ENCODE data around the gene TGM1.

TGM1 gene

GRCh38 chr14:24255438-24255837 is 7.5 kb downstream of the TGM1 start:
- Histone ChIP-seq H3K4me3 (ENCODE audit: low read length, poor library complexity, severe bottlenecking) (no peak overlapping the region), H4K20me1 (ENCODE audit: insufficient read depth, low read length, poor library complexity, severe bottlenecking) (no peaks in the 10 kb centered on the region), H3K4me2 (ENCODE audit: low read depth, low read length, poor library complexity, severe bottlenecking) (no peak overlapping the region), H3K27me3 (ENCODE audit: insufficient read depth, low read length, poor library complexity, severe bottlenecking) (no peaks in the 10 kb centered on the region), H3K9me3 (ENCODE audit: insufficient read depth, low read depth, low read length) (no peaks in the 10 kb centered on the region), H3F3A (ENCODE audit: low read depth) (no peaks in the 10 kb centered on the region), H3K9me2 (replicated peaks; ENCODE audit: low read depth, low read length) (no peaks in the 10 kb centered on the region), H3K4me1 (ENCODE audit: insufficient read depth, low read length, poor library complexity, severe bottlenecking) (no peaks in the 10 kb centered on the region), H3K9ac (ENCODE audit: low read depth, low read length, poor library complexity, severe bottlenecking) (no peak overlapping the region), H3K79me2 (ENCODE audit: insufficient read depth, low read length) (no peaks in the 10 kb centered on the region), H3K36me3 (ENCODE audit: insufficient read depth, low read length) (no peaks in the 10 kb centered on the region), H2AFZ (ENCODE audit: low read length) (no peak overlapping the region)
- no peak for TF ChIP-seq CTCF (conservative IDR thresholded peaks at IDR 0.05; ENCODE audit: low read length)
- no peak for TF ChIP-seq EZH2phosphoT487 (IDR thresholded peaks at IDR 0.05; ENCODE audit: borderline replicate concordance)

- Histone ChIP-seq H3K4me1 (ENCODE audit: insufficient read depth, low read length, poor library complexity, severe bottlenecking) (no peaks in the 10 kb centered on the region), H3K4me2 (ENCODE audit: low read depth, low read length, poor library complexity, severe bottlenecking) (no peak overlapping the region), H4K20me1 (ENCODE audit: insufficient read depth, low read length, poor library complexity, severe bottlenecking) (no peaks in the 10 kb centered on the region), H3K9me3 (ENCODE audit: insufficient read depth, low read depth, low read length) (no peaks in the 10 kb centered on the region), H3K79me2 (ENCODE audit: insufficient read depth, low read length) (no peaks in the 10 kb centered on the region), H2AFZ (ENCODE audit: low read length) (no peak overlapping the region), H3F3A (ENCODE audit: low read depth) (no peaks in the 10 kb centered on the region), H3K27me3 (ENCODE audit: insufficient read depth, low read length, poor library complexity, severe bottlenecking) (no peaks in the 10 kb centered on the region), H3K4me3 (ENCODE audit: low read length, poor library complexity, severe bottlenecking) (no peak overlapping the region), H3K9ac (ENCODE audit: low read depth, low read length, poor library complexity, severe bottlenecking) (no peak overlapping the region), H3K9me2 (replicated peaks; ENCODE audit: low read depth, low read length) (no peaks in the 10 kb centered on the region), H3K36me3 (ENCODE audit: insufficient read depth, low read length) (no peaks in the 10 kb centered on the region)
- TF ChIP-seq EZH2phosphoT487 (IDR thresholded peaks at IDR 0.05; ENCODE audit: borderline replicate concordance): no peak
Measured at GRCh38 chr14:24254630-24255392, 8.2 kb downstream of the TGM1 start.

DNA sequence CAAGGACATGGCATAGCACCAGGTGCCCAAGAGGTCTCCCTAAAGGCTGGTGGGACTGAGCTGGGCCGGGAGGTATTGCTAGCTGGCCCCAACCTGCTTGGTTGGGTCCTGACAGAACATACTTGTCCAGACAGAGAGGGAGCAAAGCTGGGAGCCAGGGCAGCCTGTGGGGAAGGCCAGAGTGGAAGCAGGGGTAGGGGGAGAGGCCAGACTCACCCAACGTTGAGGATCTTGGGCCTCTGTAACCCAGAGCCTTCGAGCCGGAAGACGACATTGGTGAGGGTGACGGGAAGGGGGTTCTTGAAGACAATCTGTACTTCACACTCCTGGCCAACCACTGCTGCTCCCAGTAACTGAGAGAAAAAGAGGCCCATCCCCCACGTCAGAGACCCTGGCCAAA is 9.0 kb downstream of the TGM1 start:
- Histone ChIP-seq H3K9ac (ENCODE audit: low read depth, low read length, poor library complexity, severe bottlenecking) (no peak overlapping the region), H4K20me1 (ENCODE audit: insufficient read depth, low read length, poor library complexity, severe bottlenecking) (no peaks in the 10 kb centered on the region), H2AFZ (ENCODE audit: low read length) (no peak overlapping the region), H3K36me3 (ENCODE audit: insufficient read depth, low read length) (no peaks in the 10 kb centered on the region), H3F3A (ENCODE audit: low read depth) (no peaks in the 10 kb centered on the region), H3K79me2 (ENCODE audit: insufficient read depth, low read length) (no peaks in the 10 kb centered on the region), H3K4me3 (ENCODE audit: low read length, poor library complexity, severe bottlenecking) (no peak overlapping the region), H3K9me3 (ENCODE audit: insufficient read depth, low read depth, low read length) (no peaks in the 10 kb centered on the region), H3K4me1 (ENCODE audit: insufficient read depth, low read length, poor library complexity, severe bottlenecking) (no peaks in the 10 kb centered on the region), H3K9me2 (replicated peaks; ENCODE audit: low read depth, low read length) (no peaks in the 10 kb centered on the region), H3K27me3 (ENCODE audit: insufficient read depth, low read length, poor library complexity, severe bottlenecking) (no peaks in the 10 kb centered on the region), H3K4me2 (ENCODE audit: low read depth, low read length, poor library complexity, severe bottlenecking) (no peak overlapping the region)
- no peak for TF ChIP-seq CTCF (conservative IDR thresholded peaks at IDR 0.05; ENCODE audit: low read length)
- no peak for TF ChIP-seq EZH2phosphoT487 (IDR thresholded peaks at IDR 0.05; ENCODE audit: borderline replicate concordance)

Data from Loucy (cell line).